HG02678 (cell line): ENCODE data around the gene ASTN2.
A peak's percentile ranks its signal among the peaks of the same experiment; 100 is the strongest.

Experiments used
- ATAC-seq: cut with Tn5 transposase; IDR thresholded peaks from one replicate; pipeline ENCODE4 v1.9.1; 2021; ENCODE audit warnings: mild to moderate bottlenecking, moderate library complexity; ENCODE audit not compliant: unreplicated experiment

Gene ASTN2

DNA sequence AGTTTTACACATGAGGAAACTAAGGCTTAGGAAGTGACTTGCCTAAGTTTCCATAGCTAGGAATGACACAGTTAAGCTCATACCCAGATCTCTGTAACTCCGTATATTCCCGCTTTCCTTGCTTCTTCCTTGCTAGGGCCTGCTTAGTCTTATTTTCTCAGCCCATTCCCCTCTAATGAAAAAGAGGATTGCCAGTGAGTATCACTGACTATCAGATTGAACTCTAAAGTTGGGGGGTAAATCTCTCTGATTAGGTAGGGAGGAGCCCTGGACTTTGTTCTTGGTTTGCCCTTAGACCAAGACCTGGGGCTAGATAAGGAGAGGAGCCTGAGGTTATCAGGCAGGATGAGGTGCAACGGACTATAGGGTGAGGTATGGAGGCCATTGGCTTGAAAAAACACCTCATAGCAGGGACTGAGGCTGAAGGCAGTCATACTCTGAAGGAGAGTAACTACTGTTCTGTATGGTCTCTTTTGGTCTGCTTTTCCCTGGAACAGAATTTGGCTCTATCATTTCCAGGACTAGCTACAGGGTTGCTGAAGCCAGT lies 725.3 kb downstream of the ASTN2 start:
- ATAC-seq: no peak

DNA sequence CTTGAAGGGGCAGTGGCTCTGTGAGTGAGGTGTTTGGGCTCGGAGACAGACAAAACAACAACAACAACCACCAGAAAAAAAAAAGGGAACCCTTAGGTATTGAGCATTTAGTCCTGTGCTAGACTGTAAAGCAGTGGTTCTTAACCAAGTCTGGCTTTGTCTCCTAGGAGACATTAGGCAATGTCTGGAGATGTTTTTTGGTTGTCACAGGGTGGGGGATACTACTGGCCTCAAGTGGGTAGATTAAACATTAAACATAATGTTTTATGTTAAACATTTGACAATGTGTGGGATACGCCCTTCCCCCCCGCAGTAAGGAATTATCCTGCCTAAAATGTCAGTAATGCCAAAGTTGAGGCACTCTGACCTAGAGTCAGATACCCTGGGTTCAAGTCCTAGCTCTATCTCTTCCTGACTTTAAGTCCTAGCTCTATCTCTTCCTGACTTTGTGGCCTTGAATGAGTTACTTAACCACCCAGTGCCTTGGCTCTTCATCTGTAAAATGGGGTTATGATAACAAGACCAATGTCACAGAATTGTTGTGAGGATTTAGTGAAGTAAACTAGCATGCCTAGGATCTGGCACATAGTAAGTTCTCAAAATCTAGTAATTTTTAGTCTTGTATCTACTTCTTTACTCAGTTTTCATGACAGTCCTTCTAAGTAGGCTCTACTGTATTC lies 725.9 kb downstream of the ASTN2 start:
- ATAC-seq: no peak

DNA sequence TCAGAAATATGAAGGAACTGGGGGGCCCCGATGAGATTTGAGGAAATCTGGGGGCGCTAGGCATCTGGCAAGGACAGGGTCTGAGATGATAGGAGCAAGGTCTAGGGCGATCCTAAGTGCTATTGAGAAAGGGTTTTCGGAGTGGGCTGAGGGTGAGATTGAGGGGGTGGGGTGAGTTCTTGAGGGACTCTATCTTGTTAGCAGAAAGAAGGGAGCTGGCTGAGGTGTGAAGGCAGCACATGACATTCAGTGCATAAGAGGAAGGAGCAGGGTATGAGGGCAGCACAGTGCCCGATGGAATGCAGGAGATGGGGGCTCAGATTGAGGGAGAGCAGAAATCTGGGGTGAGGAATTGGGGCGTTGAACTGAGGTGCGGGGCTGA lies 727.1 kb downstream of the ASTN2 start:
- ATAC-seq: no peak

DNA sequence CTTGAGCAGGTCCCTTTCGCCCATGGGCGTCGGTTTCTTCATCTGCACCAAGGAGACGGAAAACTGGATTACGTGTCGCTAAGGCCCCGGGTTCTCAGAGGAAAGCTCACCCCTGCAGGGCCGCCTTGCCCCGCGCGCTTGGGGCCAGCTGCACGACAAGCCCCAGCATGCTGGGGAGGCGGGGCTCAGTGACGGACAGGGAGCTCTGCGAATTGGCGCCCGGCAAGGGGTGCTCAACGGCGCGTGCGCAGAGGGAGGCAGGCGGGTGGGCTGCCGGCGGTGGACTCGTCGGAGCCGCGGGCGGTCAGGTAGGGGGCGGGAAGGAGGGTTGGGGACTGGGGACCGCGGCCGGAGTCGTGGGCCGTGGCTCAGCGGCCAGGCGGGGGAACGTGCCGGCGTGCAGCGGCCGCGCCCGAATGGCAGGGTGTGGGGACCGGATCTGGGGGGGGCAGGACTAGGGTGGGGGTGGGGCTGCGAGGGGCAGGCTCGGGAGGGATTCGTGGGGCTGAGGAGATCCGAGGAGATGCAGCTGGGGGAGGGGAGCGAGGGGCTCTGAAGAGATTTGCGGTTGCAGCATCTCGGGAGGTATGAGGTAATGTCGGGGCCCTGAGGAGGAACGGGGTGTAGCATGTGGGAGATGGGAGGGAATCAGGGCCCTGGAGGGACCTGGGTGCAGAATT lies 727.6 kb downstream of the ASTN2 start, which contains the start of gene TRIM32:
TRIM32 (plus strand) TSS at position 232 of the 680 bp plus-strand sequence. CDS start 10,438 bp downstream, outside the sequence.
- ATAC-seq: peak; percentile 99

DNA sequence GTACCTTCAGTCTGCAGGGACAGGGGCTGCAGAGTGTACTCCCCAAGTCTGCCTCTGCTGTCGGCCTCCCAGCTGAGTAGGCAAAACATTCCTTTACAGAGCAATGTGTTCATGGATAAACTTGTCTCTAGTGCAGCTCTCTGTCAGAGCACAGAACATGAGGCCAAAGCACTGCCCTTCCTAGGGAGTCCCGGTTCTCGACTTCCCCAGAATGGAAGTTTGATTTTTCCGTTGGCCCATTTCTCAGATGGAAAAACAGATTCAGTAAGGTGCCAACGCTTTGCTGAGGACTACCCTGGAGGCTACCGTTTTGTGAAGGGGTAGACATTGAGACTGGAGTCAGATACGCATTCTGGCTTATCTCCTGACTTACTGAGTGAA lies 728.2 kb downstream of the ASTN2 start:
- ATAC-seq: peak; percentile 42

DNA sequence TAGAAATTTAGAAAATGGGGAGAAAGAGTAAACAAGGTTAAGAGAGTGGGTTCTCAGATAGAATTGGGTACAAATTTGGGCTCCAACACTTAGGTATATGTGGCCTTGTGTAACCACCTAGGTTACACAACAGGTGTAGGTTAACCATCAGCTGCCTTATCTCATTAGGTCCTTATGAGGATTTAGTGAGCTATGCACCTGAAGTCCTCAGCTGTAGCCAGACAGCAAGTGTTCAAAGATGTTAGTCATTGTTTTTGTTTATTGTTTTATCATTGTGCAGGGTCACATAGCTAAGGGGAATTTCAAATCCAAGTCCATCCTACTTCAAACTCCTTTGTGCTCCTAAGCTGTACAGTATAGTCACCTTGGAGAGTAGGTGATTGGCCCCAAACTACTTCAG lies 728.7 kb downstream of the ASTN2 start:
- no peak for ATAC-seq

DNA sequence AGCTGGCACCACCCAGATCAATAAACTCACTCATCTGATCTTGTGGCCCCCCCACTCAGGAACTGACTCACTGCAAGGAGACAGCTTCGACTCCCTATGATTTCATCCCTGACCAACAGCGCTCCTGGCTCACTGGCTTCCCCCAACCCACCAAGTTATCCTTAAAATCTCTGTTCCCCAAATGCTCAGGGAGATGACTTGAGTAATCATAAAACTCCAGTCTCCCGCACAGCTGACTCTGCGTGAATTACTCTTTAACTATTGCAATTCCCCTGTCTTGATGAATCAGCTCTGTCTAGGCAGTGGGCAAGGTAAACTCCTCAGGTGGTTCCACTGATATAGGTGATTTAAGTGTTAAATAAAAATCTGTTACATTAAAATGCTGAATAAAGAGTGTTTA lies 729.7 kb downstream of the ASTN2 start:
- ATAC-seq: no peak

DNA sequence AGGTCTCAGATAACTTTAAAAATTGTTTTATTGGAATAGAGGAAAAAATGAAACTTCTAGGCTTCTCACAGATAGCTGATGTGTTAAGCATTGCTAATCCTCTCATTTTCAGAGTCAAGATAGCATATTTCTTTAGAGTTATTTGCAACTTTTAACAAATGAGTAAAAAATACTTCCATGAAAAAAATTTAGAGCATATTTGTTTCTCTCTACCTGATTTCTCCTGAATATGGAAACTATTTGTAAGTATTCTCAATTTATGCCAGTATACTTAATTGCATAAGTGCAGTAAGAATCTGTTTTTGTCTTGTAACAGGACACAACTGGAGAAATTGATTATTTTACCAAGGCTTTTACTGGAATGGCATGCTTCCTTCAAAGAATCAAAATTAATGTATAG lies 731.3 kb downstream of the ASTN2 start:
- no peak for ATAC-seq

DNA sequence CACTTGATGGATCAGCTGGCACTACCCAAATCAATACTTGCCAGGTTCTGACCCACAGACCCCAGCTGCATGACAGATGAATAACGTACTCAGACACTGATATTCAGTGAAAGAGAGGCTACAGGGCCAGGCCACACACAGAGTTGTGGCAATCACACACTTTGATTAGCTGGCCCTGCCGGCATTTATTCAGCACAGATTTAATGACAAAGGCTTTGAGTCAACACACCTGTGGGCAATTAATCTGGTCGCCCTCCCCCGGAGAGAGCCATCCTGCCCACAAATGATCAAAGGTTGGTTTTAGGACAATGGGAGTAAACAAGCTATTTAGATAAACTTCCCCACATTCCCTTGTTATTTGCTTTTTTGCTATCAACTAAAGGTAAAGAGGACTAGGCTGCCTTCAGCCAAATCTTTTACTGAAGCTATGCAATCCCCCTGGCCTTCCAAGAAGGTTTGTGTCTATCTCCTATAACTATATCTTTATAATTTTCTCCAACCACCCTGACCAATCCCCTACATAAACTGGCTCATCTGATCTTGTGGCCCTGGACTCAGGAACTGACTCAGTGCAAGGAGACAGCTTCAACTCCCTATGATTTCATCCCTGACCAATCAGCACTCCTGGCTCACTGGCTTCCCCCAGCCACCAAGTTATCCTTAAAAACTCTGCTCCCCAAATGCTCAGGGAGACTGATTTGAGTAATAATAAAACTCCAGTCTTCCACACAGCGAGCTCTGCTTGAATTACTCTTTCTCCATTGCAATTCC lies 740.5 kb downstream of the ASTN2 start:
- no peak for ATAC-seq

DNA sequence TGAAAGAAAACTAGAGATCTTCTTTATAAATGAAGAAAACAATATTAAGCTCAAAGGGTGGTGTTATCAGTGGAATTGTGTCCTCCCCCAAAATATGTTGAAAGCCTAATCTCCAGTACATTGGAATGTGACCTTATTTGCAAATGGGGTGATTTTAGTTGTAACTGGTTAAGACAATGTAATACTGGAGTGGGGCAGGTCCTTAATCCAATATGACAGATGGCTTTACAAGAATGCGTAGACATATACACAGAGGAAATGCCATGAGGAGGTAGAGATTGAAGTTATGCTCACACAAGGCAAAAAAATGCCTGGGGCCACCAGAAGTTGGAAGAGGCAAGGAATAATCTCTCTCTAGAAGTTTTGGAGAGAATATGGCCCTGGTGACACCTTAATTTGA lies 741.5 kb downstream of the ASTN2 start:
- no peak for ATAC-seq

DNA sequence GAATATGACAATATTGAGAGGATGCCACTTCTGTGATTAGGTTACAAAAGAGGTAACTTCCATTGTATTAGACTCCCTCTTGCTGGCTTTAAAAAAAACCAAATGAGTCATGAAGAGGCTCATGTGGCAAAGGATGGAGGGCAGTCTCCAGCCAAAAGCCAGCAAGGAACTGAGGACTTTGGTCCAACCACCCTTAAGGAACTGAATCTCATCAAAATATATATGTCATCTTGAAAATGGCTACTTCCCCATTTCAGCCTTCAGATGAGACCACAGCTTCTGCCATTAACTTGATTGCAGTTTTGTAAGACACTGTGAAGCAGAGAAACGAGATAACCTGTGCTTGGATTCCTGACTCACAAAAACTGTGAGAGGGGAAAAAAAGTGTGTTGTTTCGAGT lies 743.3 kb downstream of the ASTN2 start:
- ATAC-seq: no peak

DNA sequence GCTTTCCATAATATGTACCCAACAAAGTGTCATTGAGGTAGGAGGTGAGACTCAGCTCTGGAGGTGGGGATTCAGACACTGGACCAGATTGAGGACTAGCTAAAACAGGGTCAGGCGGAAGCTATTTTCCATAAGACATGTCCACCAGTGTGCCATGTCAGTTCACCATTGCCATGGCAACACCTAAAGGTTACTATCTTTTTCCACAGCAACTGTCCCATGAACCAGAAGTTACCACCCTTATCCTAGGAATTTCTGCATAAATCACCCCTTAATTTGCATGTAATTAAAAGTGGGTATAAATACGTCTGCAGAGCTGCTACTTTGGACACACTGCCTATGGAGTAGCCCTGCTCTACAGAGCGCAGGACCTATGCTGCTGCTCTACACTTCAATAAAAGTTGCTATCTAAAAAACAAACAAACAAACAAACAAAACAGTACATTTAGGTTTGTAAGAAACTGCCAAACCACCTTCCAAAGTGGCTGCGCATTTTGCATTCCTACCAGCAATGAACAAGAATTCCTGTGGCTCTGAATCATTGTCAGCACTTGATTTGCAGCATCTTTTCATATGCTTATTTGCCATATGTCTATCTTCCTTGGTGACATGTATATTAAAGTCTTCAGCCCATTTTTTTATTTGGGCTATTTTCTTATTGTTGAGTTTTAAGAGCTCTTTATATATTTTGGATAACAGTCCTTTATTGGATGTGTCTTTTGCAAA lies 745.7 kb downstream of the ASTN2 start:
- no peak for ATAC-seq

DNA sequence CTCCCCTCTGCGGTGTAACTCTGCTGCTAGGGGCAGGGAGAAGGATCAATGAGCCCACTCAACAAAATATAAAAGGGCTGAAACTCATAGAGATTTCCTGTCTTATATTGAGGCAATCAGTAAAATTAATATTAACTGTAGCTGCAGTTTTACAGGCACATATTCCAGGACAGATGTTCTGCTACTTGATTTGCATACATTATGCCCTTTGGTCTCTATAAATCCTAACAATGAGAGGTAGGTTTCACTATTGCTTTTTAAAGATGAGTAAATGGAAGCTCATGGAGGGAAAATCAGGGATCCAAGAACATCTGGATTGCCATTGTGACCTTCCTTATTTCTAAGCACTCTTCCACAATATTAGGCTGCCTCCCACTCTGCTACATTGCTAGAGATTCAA lies 751.3 kb downstream of the ASTN2 start:
- no peak for ATAC-seq

DNA sequence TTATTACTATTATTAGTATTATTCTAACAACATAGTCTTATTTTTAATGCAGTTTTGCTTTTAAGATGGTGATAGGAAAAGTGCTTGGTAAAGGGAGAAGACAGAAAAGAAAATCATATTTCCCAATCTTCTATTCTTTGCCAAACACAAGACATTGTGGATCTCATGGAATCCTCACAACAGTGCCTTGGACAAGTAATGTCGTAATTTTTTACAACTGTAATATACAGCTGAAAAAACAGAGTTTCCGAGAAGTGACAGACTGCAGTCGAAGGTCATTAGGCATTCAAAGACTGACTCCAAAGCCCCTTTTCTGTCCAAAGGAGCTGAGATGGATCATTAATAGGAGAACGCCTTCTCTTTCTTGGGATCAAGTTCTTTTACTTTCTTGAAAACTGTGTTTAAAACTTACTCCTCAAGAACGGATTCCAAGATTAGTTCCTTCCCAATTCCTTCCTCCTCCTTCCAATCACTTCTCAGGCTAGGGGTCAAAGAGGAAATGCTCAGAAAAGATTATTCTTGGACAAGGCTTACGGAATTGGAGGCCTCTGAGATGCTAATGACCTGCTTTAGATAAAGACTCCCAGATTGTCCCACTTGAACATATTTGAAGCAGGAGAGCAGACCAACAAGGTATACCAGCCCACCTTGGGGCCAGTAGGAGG lies 752.1 kb downstream of the ASTN2 start:
- ATAC-seq: no peak

DNA sequence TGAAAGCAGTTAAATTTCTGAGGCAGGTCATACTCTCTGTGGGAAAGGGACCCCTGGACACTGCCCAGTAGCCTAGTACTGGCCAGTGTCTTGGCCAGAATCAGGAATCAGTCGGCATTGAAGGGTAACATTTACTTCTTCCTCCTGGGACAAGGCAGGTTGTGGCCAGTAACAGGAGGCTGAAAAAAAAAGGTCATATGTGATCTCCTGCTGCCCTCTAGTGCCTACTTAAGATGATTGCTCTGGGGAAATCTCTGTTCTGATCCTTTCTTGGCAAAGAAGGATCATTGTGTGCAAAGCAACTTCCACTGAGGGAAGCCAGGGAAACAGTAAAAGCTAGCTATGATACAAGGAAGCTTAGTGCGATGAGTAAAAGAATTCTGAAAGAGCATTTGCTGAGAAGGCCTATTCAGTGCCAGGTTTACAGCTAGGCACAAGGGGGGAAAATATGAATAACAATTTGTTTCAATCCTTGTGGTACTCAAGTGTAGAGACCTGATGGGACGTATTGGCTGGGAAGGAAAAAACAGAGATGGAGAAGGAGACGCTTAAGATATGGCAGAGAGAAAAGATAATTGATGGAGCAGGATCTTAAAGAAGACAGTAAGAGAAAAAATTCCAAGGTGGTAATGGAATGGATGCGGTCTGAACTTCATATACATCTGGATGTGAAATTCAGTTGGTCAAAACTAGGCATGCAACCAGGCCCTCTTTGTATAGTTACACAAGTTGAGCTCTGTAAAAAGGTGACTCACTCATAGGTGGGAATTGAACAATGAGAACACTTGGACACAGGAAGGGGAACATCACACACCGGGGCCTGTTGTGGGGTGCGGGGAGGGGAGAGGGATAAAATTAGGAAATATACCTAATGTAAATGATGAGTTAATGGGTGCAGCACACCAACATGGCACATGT lies 753.6 kb downstream of the ASTN2 start:
- ATAC-seq: no peak

DNA sequence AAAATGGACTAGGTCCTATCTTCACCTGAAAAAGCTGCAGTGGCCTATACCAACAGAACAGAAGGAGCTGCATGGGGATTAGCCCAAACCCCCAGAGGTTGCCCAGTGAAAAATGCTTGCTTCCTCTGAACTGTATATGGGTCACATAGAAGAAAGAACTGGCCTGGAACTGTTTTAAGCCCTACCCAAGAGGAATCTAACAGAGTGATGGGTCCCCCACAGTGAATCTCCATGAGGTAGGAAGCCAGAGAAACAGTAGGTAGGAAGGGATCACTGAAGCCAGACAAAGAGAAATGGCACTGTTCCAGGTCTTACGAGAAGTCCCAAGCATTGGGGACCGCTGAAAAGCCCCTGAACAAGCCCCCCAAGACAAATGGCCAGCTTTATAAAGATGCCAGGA lies 756.6 kb downstream of the ASTN2 start:
- no peak for ATAC-seq

DNA sequence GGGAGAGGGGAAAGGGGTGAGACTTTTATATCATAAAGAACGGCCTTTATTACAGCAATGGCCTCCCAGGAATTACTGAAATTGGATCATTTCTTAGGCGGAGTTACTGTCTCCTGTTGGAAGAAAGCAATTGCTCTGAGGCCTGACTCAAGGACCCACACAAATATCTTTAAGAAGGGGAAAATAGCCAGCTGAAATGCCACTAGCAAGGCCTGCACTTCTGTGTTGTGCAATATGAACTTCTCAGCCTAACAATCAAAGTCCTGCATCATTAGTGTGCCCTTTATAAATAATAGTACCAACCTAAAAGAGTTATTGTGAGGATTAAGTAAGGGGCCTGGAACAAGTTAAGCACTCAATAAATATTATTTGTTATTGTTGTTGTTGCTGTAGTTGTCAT lies 757.9 kb downstream of the ASTN2 start:
- ATAC-seq: no peak

DNA sequence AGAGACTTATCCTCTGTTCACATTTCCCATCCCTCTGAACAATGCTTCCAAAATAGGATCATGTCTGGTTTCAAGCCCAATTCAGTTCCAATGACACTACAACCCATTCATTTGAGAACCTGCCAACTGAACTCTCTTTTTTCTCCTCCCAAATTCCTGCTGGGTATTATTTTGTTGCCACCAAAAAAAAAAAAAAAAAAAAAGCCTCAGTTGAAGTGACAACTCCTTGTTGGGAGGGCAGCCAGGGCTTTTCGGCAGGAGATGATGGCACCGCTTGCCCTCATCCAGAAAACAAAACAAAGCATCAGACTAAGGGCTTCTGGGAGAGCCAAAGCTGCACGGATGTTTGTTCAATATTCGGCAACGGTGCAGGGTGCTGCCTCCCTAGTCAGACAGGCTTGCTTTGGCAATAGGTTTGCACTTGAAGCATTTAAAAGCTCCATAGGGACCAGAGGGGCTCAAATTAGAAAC lies 758.3 kb downstream of the ASTN2 start:
- ATAC-seq: no peak

DNA sequence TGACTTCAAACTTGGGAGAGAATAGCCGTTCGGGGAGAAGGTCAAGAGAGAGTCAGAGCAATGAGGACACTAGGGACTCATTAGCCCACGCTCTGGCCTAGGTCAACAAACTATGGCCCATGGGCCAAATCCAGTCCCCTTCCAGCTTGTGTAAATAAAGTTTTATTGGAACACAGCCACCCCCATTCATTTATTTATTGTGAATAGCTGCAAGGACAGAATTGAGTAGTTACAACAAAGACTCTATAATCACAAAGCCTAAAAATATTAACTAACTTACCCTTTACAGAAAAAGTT lies 760.9 kb downstream of the ASTN2 start:
- ATAC-seq: no peak
